DMS79 treated with DMSO at 0.1 percent for 48 hours (cell line): ENCODE results near the gene SLC1A1.
"Not testable (repeated sequence)": the region's sequence is repeated elsewhere in the genome, so short reads cannot be mapped to it uniquely, and the experiment has no call there.

Source experiments
- DNase-seq: peaks from one replicate; lab custom pipeline; 2025; lab: John Stamatoyannopoulos, UW

Gene SLC1A1

DNA sequence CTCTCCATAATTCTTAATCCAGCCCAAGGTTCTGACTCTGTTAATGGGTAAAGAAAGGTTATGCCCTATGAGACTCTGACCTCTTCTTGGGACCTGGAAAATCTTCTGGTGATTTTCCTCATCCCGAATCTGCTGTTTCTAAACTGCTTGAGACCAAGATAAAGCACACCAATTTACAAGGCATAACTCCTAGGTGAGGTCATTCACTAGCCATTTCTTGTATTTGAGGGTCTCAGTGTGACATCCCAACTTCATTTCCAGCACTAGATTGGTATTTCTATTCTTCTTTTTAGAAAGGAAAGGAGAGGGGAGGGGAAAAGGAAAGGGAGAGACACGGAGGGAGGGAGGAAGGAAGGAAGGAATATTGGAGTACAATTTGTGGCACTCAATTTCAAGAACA, 51.6 kb downstream of the SLC1A1 start:
- DNase-seq = no peak

DNA sequence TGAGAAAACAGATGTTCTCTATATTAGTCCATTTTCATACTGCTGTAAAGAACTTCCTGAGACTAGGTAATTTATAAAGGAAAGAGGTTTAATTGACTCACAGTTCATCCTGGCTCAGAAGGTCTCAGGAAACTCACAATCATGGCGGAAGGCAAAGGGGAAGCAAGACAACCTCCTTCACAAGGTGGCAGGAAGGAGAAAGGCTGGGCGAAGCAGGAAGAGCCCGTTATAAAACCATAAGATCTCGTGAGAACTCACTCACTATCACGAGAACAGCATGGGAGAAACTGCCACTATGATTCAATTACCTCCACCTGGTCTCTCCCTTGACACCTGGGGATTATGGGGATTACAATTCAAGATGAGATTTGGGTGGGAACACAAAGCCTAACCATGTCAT, 54.4 kb downstream of the SLC1A1 start:
- DNase-seq = not testable (repeated sequence)

DNA sequence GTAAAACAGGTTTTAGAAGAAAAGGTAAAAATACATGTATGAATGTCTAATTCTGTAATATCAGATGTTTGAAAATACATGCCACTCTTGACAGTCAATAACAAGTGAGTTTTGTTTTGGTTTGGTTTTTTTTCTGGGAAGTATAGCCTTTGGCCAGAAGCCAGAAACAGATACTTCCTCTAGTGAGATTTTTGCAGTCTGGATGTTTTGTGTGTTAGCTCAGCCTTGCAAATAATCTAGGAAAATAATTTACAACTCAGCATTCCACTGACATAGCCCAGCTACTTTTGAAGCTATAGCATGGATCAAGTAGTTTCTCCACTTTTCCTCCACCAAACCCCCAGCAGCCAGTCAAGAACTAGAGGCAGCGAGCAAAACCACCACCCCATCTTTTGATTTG, 56.7 kb downstream of the SLC1A1 start:
- DNase-seq = no peak

DNA sequence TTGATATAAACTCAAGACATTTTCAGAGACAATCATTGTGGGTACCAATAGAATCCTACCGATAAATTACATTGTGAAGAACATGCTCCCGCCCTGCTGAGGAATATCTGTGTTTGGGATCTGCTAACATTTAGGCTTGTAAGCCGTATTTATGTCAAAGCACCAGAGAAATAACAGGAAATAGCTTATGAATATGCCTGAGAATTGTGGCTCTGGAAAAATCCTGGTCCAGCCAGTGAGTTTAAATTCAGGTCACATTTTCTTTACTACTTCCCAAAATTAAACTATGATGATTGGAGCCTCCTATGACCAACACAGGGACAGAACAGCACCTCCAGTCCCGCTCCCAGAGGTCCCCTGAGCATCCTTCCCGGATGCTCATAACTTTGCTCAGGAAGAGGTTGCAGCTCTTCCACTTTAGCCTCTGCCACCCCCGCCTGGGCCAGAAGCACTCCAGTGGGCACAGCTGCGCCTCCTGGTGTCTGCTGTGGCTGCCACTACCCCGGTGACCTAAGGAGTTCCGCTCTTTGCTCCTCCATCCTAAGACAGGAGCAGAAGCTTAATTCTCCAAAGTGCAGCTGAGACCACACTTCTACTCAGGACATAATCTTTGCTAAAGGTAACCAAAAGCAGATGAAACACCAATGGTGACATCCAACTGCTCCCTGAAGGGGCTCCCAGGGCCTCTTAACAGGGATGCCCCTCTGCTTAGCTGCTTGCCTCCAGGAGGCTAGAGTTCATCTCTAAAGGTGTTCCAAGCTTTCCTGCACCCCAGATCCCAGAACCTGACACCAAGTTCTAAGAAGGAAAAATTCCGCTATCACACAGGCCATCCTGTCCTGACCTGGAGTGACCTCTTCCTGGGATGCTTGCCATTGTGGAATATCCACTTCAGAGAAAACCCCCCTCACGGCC, 58.8 kb downstream of the SLC1A1 start:
- no peak for DNase-seq

DNA sequence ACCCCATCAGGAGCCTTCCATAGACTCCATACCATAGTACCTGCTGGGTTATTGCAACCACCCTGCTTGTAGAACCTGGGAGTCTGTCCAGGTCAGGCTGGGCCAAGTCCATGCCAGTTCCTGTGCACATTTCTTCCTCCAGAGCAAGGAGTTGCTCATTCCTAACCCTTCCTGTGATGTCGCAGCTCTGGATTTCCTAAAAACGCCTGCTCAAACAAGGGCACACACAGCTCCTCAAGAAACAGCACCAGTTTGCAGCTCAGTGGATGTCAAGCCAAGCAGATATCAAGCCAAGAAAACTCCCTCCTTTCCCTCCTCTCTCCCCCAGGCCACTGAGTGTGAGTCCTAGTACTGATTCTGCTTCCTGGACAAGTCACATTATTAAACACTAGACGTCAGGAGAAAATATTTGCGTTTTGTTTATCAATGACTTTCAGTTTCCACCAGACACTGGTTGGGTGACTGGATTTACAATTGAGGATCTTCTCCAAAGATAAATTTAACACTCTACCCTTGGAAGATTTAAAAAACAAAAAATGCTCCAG, 59.6 kb downstream of the SLC1A1 start:
- no peak for DNase-seq

DNA sequence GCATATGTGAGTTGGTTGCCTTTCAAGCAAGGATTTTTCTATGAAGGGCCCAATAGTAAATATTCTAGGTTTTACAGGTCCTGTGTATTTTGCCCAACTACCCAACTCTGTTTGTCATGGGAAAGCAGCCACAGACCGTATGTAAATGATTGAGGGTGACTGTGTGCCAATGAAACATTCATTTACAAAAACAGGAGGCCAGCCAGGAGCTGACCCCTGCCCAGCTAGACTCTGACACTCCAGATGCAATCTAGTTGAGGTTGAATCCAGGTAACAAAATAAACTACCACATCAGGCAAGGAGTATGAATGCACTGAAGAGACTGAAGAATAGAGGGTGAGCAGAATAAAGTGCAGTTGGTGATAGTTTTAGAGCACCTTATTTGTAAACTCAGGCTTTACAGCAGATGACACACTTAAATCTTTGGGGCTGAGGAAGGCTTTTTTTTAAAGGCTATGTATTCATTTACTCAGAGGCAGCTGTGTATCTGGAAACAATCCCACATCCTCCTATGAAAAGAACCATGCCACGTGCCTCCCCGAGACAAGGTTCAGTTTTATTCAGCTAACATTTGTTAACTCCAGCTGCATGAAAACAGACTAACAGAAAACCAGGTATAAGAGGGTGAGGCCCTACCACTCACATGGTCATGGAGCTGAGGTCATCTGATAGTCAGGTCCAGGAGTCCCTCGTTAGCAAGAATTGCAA, 60.7 kb downstream of the SLC1A1 start:
- no peak for DNase-seq

DNA sequence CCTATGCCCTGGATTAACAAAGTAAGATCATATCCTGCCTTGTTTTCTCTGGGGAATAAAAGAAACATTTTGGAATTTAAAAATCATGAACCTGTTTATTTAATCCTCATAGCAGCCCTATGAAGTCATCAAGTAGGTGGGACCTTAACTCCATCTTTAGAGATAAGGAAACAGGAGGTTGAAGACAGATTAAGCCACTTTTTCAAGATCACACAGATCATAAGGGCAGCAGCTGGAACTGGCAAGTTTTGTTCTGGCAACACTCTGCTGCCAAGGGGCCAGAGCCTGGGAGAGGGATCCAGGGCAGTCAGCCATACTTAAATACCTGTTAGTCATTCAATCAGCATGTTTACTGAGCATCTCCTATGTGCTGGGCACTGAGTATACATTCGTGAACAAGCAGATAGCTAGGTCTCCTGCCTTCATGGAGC, 63.7 kb downstream of the SLC1A1 start:
- no peak for DNase-seq

DNA sequence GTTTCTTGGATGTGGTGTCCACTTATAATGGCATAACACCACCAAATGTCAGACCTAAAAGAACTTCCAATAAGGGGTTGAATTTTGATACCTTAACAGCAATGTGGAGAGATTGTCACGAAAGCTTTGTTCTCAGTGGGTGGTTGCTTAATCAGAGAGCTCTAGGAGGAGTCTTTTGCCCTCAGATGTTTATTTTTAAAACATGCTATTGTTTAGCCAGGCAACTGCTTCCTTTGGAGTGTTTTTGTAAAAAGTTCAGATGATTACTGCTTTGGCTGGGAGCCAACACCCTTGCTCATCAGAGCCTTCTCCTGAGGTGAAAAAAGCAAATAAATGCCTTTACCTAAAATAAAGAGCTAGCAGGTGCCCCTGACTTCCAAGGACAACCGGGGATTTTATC, 65.0 kb downstream of the SLC1A1 start:
- no peak for DNase-seq

DNA sequence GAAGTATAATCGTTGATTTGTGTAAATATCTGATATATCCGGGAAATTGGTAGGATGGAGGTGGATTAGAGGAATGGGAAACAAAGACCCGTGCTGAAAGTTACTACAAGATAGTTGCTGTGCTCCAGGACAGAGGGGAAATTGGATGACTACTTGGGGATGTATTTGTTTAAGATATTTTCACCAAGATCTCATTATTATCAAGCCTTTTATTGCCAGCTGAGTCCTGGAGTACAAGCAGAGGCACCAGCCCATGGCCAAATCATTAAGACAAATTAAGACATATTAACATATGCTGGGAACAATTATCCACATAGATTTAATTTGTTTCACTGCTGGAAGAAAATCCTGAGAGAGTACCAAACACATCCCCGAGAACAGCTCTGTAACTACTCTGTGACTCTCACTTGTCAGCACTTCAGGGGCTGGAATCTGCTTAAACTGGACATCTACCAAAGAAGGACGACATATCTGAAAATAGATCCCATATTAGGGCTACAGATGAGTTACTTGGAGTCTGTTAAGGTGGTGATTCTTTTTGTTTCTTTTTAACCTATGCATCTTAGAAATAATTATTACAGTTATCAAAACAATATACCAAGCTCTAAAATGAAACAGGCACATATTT, 68.2 kb downstream of the SLC1A1 start:
- no peak for DNase-seq

DNA sequence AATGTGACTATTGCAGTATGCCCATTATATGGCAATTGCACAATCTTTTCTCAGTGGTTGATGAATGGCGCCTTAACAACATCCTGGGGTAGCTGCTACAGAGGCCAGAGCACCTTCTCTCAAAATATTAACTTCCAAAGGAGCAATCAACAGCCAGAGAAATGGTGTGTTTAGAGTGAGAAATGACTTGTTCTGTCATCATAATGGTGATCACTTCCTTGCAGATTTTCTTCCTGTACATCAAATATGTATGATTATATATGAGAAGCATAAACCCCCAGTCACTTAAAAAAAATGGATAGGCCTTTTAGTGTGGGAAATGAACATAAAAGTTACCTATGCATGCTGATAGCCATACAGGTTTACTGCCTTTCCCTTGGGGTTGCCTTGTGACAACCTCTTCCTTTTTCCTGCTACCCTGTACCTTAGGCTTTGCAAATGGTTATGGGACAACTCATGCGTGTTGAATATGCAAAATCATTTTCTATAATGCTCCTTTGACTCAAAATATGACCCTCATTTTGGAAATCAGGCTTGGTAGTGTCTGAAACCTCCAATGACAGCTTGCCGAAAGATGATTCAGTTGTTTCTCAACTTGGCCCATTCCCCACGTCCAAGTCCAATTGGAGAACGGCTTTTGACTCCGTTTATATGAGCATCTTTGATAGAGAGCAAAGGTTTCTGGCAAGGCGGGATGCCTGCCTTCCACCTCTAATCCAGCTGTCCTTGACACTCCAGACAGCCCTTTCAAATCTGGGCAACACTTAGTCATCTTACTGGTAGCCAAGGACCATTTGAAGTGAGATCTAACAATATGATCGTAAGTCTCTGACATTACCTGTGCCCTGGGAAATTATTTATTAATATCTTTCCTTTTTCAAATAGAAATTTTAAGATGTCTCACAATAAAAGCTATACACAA, 69.3 kb downstream of the SLC1A1 start:
- DNase-seq = no peak

DNA sequence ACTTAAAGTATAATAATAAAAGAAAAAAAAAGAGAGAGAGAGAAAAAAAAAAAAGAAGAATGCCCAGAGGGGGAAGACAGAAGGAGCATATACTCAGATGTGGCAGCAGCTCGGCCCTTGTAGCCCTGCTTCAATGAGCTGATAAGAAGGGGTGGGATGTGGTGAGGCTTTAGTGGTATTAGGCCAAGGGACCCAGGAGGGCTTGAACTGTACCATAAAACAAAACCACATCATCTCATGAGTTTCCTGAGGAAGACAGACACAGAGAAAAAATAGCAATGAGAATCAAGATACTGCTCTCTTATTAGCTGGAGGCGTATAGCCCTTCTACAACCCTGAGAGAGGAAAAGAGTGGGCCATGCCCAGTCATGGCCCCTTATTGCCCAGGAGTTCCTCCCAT, 72.8 kb downstream of the SLC1A1 start:
- DNase-seq = no peak

DNA sequence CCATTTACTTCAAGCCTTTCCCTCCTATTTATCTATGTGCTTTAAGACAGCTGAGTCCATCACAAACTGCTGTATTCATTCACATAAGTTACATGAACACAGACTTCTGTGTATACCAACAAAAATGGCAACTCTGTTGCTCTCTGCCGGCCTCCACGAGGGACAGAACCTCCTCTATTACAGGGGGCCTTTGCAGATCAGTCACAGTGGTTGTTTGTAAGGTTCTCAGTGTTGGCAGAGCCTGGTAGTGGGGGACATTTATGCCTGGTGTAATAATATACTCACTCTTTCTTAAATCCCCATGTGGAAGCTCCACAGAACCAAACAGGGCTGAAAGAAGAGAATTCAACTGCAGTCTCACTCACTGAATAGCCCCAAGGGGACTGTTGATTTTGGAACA, 76.5 kb downstream of the SLC1A1 start:
- no peak for DNase-seq

DNA sequence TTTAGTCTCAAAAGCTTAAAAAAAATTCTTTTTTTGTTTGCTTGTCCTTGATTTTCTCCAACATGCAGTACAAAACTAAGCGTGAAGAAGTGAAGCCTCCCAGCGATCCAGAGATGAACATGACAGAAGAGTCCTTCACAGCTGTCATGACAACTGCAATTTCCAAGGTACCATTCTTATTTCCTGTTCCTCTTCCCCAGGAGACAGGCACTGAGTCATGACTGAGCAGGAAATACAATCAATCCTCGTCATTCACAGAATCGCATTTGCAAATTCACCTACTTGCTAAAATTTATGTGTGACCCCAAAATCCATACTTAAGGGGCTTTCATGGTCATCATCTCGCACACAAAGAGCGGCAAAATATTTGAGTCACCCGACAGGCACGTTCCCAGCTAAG, 77.3 kb downstream of the SLC1A1 start:
- DNase-seq = no peak

DNA sequence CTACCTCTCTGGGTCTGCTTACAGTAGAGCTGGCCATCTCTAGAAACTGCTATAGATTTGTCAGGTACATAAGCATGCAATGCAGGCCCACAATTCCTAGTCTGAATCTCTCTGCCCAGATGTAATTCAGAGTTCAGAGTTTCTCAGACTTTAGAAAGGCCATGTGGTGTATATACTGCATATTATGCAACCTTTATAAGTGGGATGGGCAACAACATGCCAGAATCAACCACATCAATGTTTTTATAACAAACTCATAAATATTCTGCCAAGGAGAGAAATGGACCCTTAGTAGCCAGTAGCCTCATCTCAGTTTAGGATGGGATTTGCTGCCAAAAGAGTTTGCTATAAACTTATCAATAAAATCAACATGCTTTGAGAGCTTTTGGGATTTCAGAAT, 78.8 kb downstream of the SLC1A1 start:
- no peak for DNase-seq

DNA sequence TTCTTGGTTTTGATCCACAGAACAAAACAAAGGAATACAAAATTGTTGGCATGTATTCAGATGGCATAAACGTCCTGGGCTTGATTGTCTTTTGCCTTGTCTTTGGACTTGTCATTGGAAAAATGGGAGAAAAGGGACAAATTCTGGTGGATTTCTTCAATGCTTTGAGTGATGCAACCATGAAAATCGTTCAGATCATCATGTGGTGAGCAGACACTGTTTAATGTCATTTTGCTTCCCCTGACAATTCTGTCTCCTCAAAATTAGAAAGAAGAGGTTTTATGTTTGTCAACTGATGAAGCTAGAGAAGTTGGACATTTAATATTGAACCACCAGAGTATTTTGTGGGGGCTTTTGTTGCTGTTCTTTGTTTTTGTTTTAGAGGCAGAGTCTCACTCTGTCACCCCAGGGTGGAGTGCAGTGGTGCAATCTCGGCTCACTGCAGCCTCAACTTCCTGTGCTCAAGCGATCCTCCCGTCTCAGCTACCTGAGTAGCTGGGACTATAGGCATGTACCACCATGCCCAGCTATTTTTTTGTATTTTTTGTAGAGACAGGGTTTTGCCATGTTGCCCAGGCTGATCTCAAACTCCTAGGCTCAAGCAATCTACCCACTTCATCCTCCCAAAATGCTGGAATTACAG, 82.0 kb downstream of the SLC1A1 start:
- DNase-seq = no peak

DNA sequence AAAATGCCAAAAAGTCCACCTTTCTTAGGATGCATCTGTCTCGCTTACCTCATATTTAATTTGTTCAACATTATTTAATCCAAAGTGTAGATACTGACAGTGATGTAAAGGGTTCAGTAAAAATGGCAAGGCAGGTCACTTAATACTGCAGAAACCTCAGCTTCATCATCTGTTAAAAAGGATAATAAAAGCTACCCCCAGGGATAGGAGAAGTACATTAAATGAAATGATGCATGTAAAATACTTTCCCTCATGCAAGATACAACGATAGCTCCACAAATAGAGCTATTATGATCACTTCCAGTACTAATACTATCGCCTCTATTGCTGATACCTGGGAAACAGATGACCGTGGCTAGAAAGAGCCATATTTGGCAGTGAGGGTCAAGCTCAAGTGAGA, 82.9 kb downstream of the SLC1A1 start:
- no peak for DNase-seq

DNA sequence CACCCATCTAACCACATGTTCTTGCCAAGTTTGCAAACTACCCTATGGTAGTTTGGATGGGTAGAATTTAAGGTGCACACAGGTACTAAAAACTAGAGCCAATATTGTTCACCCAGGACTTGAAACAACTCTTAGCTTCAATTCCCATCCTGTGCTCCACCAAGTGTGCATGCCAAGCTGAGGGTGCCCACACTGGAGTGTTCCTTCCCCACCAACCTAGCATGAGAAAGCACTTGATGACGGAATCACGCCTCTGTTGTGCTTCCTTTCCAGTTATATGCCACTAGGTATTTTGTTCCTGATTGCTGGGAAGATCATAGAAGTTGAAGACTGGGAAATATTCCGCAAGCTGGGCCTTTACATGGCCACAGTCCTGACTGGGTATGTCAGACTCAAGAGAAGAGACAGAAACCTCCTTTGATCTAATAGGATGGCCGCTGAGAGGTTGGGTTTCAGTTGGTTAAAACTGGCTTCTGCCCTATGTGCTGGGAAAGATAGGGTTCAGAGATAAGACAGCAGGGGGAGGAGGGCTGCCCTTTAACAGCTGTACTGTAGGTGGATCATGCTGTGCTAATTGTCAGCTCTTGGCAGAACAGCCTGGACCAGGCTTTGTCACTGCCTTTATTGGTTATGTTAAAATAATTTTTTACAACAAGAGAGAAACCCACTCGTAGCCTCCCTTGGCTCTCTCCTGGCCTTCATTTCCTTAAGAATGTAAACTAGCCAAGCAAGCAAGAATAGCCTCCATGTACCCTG, 83.5 kb downstream of the SLC1A1 start:
- DNase-seq = peak; percentile 45

DNA sequence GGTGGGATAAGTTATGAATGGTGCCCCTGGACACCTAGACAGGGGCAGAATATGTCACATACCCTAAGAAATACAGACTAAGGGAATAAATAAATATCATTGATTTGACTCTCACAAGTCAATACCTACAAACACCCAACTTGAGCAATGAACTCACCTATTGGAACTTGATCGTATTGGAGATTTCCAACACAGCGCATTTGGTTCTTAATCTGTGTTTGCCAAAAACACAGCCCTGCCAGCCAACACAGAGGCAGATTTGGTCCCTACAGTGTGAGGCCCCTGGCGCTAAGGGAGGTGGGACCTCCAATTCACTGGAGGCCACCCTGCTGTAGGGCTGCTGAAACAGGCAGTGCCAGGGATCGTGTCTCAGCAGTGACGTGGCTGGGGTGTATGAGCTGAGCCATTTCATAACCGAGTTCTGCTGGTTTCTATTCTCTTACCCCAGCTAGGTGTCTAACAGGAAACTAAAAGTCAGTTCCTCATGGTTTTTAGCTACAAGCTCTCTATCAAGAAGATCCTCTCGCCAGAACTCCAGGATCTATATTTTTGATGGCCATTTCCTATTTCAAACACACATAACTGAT, 84.5 kb downstream of the SLC1A1 start:
- no peak for DNase-seq

DNA sequence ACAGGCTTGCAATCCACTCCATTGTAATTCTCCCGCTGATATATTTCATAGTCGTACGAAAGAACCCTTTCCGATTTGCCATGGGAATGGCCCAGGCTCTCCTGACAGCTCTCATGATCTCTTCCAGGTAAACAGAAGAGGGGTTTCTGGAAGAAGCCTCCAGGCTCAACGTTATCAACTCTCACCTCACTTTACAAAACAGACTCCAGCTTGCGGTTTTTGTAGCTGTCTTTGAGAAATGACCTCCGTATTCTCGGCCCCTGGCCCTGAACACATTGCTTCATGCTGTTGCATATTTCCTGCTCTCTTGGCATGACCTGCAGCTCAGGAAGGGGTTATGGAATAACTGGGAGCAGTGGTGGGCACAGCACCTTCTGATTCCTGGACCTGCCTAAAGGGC, 85.7 kb downstream of the SLC1A1 start:
- DNase-seq = no peak

DNA sequence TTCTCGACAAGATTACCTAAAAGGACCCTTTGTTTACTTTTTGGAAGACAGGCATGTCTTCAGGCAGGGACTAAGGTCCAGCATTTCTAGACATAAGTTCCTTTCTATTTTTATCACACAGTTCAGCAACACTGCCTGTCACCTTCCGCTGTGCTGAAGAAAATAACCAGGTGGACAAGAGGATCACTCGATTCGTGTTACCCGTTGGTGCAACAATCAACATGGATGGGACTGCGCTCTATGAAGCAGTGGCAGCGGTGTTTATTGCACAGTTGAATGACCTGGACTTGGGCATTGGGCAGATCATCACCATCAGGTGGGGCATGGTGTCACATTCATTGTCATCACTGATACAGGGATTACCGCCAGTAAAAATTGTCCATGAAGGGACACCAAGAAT, 86.2 kb downstream of the SLC1A1 start:
- no peak for DNase-seq
